GM20431 (cell line): Measurements from ENCODE around the gene EIF4A3.

Experiments
- in situ Hi-C: fragments of 300-500 bp; cut with MseI, MboI; formaldehyde crosslinking; loops from one replicate; pipeline ENCODE4 v1.15.0; 2020; ENCODE audit warnings: low sequenced_read_pairs; ENCODE audit not compliant: unreplicated experiment

Gene EIF4A3

DNA sequence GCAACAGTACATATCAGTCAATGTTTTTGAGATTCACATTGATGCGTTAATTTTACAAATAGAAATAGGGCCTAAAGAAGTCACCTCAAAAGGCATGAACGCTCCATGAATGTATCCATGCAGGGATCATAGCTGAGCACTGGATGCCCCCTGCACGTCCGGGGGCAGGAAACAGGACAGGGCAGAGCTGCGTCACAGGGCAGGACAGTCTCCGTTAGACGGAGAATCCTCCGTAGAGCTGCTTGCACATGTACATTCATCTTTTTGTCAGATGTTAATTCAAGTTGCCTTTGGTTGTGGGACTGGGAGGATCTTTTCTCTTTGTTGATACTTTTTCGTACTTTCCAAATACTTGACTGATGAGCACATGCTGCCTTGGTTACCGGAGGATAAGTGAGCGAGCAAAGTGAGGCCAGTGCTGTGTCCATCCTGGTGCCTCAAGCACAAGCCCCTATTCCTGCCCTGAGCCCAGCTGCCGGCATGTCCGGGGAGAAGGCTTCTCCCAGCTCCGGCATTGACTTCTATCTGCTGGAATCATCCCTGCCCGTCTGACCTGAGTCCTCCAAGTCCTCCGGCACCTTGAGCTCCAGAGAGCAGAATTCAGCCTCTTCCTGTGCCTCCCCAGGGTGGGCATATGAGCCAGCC lies 30.5 kb downstream of the EIF4A3 start:
- in situ Hi-C loops, result no loop called here

DNA sequence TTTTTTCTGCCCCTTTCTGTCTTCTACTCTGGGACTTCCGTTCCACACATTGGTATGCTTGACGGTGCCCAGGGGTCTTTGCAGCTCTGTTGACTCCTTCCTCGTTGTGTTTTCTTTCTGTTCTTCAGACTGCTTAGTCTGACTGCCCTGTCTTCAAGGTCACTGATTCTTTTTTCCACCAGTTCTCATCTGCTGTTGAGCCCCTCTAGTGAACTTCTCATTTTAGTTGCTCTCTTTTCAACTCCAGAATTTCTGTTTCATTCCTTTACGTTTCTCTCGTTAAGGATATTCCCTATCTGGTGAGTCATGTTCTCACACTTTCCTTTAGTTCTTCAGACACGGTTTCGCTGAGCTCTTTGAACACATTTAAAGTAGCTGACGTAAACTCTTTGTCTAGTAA lies 31.8 kb downstream of the EIF4A3 start:
- in situ Hi-C loops, result no loop called here

DNA sequence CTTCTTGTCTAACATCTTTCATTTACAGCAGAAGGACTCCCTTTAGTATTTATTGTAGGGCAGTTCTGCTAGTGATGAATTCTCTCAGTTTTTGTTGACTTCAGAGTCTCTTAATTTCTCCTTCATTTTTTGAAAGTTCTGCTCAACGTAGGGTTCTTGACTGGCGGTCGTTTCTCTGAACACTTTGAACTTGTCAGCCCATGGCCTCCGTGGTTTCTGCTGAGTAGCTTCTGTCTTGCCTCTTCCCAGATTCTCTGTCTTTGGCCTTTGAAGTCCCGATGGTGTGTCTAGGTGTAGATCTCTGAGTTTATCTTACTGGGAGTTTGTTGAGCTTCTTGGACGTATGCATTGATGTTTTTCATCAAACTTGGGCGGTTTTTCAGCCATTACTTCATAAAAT lies 32.2 kb downstream of the EIF4A3 start:
- in situ Hi-C loops, result no loop called here

DNA sequence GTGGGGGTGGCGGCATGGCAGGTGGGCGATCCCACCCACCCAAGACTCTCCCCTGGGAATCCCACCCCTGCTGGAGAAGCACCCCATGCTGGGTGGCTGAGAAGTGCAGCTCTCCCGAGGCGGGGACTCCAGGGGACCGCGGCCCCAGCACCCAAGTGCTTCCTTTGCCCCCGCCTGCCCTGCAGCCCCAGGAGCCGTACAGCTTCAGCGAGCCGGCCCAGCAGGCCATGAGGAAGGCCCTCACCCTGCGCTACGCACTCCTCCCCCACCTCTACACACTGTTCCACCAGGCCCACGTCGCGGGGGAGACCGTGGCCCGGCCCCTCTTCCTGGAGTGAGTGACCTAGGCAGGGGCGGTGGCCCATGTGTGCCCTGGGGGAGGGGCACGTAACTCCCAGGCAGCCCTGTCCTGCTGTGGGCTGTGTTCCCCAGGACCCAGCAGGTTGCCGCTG lies 33.9 kb downstream of the EIF4A3 start:
- in situ Hi-C loops, result no loop called here

DNA sequence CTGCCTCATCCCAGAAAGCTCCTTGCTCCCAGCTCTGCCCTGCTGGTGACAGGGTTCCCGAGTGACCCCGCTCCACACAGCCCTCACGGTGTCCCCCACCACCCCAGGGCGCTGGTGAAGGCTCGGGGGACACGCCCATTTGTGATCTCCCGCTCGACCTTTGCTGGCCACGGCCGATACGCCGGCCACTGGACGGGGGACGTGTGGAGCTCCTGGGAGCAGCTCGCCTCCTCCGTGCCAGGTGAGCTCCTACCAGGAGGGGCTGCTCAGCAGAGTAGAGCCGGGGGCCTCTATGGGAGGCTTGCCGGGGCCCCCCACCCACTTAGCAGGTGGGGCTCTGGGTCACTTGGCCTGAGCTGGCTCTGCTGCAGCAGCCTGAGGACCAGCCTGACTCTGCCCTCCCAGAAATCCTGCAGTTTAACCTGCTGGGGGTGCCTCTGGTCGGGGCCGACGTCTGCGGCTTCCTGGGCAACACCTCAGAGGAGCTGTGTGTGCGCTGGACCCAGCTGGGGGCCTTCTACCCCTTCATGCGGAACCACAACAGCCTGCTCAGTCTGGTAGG lies 34.4 kb downstream of the EIF4A3 start:
- in situ Hi-C loops, result no loop called here

DNA sequence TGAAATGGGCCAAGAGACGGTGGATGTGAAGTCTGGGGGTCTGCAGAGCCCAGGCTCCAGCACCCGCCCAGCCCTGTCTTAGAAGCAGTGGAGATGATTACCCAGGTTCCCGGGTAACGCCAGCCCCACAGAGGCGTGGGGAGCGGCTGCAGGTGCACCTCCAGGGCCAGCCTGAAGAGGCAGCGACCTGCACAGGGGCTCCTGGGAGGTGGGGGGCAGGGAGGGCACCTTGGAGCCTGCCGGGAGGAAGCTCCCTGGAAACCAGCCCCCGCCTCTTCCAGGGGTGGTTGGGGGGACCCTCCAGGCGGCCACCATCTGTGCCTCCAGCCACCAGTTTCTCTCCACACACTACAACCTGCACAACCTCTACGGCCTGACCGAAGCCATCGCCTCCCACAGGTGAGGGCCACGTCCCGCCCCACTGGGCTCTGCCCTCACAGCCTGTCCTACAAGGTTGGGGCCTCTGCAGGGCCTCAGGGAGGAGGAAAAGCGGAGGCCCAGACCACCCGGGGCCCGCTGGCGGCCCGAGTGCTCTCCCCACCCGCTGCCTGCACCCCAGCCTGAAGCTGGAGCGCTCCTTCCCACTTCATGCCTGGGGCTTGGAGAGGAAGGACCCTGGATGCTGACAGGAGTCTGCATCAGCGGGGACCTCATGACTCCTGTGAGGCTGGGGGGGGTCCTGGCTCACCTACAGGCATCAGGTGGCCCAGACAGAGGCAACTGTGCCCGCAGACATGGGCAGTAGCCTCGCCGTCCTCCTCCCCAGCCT lies 35.0 kb downstream of the EIF4A3 start:
- in situ Hi-C loops, result no loop called here

DNA sequence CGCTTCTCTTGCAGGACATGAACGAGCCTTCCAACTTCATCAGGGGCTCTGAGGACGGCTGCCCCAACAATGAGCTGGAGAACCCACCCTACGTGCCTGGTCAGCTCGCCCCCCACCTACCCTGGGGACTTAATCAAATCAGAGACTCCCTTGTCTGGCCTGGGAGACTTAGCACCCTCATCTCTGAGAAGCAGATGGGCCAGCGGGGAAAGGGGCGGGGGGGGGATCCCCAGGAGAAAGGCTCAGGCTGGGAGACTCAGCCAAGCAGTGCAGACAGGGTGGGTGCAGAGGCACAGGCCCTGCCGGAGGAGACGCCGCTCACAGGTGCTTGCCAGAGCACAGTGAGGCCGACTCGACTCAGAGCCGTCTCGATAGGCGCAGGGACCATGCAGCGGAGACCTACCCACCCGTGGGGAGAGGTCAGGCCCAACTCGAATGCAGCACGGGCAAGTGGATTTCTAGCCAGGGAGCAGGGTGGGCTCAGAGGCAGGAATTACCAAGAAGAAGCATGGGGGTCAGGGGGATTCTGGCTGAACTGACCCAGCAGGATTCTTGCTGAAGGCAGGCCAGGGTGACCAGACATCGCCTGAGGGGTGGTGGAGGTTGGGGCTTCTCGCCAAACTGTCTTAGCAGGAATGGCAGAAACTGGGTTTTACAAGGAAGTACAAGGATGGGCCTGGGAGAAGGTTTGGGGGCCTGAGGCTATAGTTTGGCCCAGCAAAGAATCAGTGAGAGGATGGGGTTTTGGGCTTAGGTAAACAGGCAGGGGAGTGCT lies 35.8 kb downstream of the EIF4A3 start:
- in situ Hi-C loops, result no loop called here

DNA sequence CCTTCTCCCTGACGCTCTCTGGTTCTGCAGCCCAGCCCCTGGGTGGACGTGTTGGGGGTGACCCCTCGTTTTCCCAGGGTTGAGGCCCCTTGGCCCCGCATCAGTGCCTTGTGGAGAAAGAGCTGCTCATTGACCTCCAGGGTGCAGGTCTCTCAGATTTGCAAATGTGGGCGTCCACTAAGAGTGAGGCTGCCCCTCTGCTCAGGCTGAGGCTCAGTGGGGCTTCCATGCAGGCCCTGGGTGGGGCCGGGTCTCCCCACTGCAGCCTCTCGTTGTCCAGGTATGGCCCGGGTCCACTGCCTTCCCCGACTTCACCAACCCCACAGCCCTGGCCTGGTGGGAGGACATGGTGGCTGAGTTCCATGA lies 36.5 kb downstream of the EIF4A3 start:
- in situ Hi-C loops, result no loop called here

DNA sequence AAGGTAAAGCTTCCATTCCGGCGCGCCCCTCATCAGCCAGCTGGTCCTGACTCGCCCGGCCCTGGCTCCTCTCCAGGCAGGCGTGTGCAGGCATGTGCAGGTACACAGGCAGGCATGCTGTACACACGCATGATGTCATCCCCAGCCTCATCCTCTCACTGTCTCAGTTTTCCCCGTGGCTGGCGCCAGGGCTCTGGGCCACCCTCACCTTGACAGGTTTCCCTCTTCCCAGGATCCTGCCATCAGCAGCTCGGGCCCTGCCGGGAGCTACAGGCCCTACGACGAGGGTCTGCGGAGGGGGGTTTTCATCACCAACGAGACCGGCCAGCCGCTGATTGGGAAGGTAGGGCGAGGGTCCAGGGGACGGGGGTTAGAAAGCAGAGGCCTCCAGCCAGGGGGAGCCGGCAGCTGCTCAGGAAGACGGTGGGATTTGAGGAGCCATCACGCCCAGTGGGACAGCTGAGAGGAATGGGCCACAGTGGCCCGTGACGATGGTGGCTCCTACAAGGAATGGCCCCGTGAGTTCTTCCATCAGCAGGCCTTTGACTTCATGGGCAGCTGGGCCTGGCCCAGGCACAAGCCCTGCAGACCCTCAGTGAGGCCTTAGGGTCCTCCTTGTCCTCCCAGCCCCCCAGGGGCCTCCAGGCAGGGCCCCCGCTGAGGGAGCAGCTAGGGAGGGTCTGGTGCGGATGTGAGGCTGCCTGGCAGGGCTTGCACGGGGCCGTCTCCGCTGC lies 37.0 kb downstream of the EIF4A3 start:
- in situ Hi-C loops, result no loop called here

DNA sequence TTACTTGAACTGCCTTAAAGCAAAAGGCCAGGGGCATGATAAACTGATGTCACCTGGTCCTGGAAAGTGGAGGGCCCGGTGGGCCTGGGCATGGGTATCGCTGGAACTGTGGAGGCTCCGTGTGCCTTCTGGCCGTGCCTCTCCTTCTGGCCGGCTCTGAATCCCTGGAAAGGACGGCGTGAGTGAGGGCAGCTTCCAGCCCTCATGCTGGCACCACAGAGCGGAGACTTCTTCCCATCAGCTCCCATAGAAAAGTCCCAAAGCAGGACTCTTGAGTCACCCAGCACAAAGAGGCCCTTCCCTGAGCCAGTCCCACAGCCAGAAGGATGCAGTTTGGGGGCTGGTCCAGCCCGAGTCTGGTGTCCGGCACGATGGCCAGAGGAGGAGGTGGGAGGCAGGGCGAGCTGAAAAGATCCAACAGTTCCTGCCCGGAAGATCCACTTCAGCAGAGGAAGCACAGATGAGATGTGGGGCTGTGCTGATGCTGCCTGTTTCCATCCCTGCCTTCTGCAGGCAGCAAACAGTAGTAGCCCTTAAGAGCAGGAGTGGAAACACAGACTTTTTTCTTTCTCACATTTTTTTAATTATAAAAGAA lies 37.8 kb downstream of the EIF4A3 start:
- in situ Hi-C loops, result no loop called here

DNA sequence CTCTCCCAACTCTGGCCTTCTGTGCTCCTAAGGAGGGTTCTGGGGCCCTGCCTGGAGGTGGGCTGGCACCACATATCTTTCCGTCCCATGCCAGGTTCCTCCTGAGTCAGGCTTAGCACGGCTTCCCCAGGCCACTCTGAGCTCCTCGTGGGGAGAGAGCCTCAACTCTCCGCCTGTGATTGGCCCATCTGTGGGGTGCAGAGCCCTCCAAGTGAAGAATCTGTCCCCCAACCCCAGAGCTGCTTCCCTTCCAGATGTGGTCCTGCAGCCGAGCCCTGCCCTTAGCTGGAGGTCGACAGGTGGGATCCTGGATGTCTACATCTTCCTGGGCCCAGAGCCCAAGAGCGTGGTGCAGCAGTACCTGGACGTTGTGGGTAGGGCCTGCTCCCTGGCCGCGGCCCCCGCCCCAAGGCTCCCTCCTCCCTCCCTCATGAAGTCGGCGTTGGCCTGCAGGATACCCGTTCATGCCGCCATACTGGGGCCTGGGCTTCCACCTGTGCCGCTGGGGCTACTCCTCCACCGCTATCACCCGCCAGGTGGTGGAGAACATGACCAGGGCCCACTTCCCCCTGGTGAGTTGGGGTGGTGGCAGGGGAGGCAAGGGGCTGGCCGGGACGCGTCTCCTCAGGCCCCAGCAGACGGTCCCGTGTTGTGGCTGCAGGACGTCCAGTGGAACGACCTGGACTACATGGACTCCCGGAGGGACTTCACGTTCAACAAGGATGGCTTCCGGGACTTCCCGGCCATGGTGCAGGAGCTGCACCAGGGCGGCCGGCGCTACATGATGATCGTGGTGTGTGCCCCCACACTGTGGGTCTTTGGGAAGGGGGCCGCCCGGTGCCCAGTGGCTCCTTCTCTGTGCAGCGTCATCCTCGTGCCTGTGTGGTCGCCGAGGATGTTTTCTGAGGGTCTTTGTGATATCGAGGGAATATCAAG lies 38.6 kb downstream of the EIF4A3 start:
- in situ Hi-C loops, result no loop called here

DNA sequence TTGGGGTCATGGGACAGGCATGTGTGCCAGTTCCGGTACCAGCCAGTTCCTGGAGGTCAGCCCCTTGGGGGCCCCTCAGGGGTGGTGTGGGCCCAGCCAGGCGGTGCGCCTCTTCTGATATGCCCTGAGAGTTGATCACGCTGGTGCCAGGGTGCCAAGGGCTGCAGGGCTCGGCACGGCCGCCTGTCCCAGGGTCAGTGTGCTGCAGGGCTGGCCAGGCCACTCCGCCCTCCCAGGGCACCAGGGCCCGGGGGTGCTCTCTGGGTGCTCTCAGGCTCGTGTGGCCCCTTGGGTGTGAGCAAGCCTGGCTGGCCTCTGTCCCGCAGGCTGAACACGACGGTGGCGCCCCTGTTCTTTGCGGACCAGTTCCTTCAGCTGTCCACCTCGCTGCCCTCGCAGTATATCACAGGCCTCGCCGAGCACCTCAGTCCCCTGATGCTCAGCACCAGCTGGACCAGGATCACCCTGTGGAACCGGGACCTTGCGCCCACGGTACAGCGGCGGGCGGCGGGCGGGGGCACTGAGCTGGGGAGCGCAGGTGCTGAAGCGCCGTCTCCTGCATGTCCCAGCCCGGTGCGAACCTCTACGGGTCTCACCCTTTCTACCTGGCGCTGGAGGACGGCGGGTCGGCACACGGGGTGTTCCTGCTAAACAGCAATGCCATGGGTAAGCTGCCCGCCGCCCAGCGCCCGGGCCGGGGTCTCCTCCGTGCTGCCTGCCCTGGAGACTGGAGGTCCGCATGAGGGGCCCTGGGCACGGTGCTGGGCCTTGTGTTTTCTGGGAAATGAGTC lies 39.5 kb downstream of the EIF4A3 start:
- in situ Hi-C loops, result no loop called here

DNA sequence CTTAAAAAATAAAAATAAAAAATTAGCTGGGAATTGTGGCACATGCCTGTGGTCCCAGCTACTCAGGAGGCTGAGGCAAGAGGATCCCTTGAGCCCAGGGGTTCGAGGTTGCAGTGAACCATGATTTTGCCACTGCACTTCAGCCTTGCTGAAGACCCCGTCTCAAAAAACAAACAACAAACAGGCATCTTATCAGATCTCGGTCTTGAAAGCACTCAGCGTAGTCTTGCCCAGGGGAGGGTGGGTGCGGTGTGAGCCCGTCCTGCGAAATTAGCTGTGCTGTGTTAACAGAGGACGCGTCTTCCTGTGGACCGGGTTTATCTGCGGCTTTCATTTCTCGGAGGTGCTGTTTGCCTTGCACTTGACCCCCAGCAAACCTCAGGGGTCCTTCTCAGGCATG lies 40.2 kb downstream of the EIF4A3 start:
- in situ Hi-C loops, result no loop called here

DNA sequence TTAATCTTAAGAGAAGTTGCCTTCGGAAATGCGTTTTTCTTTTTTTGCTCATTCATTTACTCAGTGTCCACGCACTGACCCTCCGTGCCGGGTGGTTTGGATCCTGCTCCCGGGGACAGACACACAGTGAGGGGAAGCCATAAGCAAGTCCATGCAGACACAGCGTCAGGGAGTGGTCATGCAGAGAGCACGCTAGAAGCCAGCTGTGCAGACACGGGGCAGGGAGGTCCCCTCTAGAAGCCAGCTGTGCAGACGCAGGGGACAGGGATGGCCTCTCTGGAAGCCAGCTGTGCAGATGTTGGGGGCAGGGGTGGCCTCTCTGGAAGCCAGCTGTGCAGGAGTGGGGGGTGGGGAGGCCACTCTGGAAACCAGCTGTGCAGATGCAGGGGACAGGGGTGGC lies 40.8 kb downstream of the EIF4A3 start:
- in situ Hi-C loops, result no loop called here

DNA sequence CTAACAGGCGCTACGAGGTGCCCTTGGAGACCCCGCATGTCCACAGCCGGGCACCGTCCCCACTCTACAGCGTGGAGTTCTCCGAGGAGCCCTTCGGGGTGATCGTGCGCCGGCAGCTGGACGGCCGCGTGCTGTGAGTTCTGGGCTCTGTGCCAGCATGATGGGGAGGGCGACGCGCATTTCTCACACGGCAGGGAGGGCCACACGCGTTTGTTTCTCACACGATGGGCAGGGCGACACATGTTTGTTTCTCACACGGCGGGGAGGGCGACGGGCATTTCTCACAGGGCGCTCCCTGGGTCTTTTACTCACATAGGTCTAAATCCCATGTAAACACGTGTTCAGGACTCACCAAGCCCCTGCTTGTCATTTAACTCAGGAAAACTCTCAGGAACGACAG lies 41.2 kb downstream of the EIF4A3 start:
- in situ Hi-C loops, result no loop called here

DNA sequence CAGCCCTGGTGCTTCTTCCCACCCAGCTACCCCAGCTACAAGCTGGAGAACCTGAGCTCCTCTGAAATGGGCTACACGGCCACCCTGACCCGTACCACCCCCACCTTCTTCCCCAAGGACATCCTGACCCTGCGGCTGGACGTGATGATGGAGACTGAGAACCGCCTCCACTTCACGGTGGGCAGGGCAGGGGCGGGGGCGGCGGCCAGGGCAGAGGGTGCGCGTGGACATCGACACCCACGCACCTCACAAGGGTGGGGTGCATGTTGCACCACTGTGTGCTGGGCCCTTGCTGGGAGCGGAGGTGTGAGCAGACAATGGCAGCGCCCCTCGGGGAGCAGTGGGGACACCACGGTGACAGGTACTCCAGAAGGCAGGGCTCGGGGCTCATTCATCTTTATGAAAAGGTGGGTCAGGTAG lies 42.0 kb downstream of the EIF4A3 start:
- in situ Hi-C loops, result no loop called here

DNA sequence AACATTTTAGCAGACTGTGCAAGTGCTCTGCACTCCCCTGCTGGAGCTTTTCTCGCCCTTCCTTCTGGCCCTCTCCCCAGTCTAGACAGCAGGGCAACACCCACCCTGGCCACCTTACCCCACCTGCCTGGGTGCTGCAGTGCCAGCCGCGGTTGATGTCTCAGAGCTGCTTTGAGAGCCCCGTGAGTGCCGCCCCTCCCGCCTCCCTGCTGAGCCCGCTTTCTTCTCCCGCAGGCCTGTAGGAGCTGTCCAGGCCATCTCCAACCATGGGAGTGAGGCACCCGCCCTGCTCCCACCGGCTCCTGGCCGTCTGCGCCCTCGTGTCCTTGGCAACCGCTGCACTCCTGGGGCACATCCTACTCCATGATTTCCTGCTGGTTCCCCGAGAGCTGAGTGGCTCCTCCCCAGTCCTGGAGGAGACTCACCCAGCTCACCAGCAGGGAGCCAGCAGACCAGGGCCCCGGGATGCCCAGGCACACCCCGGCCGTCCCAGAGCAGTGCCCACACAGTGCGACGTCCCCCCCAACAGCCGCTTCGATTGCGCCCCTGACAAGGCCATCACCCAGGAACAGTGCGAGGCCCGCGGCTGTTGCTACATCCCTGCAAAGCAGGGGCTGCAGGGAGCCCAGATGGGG lies 42.5 kb downstream of the EIF4A3 start:
- in situ Hi-C loops, result no loop called here
